Inferior parietal cortex (tissue), 1 donor: ENCODE results near the gene MBTPS1.
A peak's percentile ranks its signal among the peaks of the same experiment; 100 is the strongest.
"Not testable (repeated sequence)": the region's sequence is repeated elsewhere in the genome, so short reads cannot be mapped to it uniquely, and the experiment has no call there.

Experiments
- DNase-seq: peaks from one replicate; pipeline ENCODE4 v3.0.0-alpha.2; 2016; ENCODE audit errors: extremely low spot score

Gene MBTPS1

DNA sequence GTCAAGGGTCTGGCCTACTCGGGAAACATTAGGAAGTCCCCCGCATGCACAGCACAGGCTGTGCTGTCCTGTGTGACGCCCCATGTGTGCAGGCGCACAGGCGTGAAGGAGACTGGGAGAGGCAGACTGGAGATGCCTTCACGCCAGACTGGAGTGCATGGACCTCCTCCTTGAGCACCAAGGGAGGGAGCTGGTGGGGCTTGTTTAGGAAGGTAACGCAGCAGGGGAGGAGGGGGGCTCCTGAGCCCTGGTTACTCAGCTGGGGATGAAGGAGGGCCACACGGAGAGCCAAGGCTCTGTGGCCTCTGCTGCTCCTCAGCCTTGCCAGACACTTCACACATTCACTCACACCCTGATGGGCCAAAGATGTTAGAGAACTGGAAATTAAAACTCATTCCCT is 20.5 kb upstream of the MBTPS1 start:
- no peak for DNase-seq

DNA sequence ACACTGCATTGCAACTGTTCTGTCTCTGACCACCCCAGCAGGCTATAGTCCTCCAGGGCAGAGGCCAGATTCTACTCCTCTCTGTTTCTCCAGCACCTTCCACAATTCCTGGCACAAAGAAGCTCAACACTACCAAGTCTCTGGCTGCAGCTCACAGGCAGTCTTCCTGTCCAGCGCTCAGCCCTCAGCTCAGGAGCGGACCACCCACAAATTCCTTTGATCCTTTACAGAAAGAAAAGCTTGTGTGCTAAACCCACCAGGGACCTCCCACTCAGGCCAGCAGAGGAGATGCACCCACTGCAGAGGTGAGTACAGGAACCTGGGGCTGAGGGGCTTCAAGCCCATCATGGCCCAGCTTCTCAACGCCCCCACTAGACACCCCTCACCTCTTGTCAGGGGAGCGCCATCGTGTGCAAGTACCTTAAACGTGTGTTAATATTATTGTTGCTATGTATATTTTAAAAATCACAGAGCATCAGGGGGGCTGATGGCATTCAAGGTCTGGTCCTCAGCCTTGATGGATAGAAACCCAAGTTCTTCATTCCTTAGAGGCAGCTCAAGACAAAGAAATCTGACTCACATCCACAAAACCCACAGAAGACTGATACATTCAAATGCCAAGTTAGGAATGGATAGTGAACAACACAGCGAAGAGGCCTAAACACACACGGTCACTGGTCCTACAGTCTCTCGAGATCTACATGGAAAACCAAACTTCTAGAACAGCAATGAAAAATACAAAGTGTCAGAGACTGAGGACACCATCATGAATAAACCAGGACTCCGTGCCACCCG is 19.8 kb upstream of the MBTPS1 start:
- no peak for DNase-seq

DNA sequence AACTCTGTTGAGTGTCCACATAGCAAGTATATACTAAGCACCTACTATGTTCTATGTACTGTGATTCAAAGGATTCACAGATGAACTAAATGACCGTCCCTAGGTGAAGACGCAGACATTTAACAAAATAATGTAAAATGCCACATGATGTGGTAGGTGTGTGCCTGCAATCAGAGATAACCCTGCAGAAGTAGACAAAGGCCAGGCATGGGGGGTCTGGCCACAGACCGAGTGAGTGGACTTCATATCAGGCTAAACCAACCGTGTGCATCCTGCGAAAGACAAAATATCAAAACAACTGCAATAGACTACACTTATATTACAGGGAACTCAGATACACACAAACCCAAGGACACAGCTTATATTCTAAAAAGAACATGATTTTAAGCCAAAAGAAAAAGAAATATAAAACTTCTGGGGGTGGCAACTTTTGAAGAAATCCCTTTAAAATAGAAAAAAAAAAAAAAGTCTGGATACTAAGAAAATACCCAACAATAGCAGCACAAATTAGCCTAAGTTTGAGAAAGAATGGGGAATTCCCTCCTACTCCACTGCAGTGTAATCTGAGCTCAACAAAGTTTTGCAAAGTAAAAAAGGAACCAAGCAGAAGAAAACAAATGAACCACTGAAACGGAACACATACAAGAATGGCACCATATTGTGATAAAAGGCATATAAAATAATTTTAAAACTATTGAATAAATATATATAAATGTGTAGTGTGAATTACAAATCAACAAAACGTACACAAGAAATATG is 16.0 kb upstream of the MBTPS1 start:
- DNase-seq = no peak

DNA sequence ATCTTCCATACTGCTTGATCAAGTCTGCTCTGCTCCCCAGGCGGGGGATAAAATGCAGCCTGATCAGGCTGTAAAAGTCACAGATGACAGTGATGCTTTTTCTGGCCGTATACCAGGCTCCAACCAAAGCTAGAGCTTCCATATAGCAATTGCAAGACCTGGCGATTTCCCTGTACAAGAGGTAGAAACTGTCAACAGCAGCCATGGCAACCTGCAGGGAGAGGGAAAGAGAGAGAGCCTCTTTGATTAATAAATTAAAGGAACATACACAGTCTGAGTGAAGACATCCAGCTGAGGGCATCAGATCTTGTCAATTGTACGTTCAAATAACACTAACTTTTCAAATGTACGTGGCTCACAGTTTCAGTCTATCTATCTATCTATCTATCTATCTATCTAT is 14.4 kb upstream of the MBTPS1 start:
- no peak for DNase-seq

DNA sequence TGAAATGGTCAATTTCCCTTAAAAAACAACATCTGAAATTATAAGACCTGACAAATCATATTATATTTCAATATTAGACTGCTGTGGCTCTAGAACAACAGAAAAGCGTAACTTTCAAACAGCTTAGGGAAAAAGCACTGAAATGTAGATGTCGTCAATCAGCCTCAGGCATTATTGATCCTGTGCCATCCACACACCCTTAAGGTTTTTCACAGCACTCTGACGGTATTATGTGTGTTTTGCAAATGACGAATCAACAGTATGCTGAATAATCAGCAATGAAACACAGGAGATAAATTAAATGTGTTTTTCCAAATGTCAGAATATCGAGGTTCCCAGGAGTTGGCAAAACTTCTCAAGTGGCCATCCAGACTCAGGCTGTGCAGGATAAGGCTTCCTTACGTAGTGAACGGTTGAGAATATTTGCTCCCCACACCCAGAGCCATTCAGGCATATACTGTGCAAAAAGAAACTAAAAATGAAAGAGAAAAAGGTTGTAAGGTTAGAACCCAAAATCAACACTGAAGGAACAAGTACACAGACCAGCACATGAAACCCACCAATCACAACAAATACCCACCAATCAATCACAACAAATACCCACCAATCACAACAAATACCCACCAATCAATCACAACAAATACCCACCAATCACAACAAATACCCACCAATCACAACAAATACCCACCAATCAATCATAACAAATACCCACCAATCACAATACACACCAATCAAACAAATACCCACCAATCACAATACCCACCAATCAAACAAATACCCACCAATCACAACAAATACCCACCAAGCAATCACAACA is 7.7 kb upstream of the MBTPS1 start:
- DNase-seq = no peak

DNA sequence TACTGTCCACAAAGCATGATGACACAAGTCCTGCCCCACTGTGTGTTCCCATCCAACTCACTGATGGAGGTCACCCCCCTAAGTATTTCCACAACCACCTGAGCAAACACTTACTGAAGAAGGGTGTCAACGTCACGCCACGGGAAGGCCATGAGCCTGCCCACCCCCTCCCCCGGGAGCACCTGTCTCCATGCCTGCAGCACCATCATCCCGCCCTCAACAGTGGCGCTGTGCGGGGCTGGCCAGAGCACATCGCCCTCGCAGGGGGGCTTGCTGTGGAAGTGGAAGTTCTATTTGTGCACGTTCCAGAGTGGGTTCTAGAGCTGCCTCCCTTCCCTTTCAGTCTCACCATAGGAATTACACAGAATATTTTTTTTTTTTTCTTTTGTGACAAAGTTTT is 4.3 kb upstream of the MBTPS1 start:
- DNase-seq = no peak

DNA sequence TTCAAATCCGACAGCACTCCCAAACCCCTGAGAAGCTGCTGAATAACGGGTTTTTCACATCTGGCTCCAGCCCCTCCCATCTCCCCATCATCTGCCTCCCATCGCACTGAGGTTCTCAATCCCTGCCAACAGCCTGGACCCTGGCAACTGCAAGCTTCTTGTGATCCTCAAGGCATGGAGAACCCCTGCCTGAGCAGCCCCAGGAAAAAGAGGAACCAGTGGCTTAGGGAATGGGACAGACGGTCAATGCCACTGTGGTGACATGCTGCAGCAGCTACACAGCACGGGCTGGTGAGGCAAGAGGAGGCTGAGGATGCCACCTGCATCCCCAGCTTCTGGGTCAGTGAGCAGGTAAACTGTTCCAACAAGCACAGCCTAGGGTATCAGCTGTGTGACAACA is 3.3 kb upstream of the MBTPS1 start:
- DNase-seq = no peak

DNA sequence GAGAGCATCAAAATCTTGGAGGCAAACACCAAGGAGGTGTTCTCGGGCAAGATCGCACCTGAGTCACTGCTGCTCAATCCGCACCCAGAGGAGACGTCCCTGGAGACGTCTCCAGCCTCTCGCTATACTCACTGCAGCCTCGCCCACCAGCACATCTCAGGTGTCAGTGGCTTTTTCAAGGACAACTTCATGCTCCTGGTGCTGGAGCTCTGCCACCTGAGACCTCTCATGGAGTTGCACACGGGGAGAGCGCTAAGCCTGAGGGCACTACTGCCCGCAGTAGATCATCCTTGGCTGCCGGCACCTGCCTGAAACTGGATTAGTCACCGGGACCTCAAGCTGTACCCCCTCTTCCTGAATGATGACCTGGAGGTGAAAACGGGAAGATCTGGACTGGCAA is 2.6 kb upstream of the MBTPS1 start:
- no peak for DNase-seq

DNA sequence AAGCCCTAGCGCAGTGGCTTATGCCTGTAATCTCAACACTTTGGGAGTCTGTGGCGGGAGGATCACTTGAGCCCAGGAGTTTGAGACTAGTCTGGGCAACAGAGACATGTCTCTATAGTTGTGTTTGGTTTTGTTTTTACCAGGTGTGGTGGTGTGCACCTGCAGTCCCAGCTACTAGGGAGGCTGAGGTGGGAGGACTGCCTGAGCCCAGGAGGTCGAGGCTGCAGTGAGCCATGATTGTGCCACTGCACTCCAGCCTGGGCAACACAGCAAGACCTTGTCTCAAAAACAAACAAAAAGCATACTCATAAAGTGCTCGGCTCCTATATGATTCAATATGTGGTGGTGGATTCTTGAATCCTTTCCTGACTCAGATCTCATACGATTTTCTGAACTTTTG is 1.6 kb upstream of the MBTPS1 start:
- DNase-seq = not testable (repeated sequence)

DNA sequence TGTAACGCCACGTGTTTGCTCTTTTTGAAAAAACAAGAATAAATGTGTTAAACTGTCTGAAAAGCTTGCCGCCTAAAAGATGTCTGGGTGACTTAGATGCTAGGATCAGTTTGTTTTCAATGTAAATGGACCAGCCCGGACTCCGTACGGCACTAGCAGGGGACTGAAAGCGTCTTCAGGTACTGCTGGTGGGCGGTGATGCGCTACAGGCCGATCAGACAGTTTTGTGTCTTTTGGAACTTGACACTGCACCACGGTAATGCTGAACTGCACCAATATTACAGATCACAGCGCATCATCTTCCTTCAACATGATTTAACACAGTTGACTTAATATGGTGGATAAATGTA is 727 bp upstream of the MBTPS1 start:
- DNase-seq = peak; percentile 60

DNA sequence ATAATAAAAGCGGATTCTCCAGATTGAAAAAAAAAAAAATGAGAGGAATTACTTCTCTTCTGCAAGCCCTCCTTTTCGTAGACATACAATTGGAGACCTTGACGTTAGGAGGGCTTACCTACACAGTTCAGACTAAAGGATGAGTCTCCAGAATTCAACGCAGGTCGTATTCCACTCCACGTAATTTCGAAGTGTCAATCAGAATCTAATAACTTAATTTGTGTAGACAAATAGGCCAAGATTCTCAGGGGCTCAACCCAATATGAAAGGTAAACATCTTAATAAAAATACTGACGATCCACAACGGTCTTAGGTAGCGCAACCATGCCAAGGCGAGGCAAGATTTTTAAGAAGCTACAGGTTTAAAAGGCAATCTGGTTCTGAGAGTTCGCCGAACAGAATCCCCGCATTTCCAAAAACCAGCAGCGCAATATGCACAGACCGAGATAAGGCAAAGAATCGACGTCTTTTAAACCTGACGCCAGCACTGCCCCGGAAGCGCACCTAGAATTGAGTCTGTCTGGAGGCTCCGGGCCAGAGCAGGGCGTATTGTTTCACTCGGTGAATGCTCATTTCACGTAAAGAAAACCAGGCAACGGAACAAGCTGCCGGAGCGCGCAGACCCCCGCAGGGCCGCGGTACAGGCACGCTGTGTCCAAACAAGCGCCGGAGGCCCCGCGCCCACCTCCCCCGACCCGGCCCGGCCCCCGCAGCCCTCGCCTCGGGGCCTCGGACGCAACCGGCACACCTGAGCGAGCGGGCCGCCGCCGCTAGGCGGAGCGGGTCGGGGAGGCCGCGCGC is 623 bp downstream of the MBTPS1 start:
- DNase-seq = peak; percentile 59

DNA sequence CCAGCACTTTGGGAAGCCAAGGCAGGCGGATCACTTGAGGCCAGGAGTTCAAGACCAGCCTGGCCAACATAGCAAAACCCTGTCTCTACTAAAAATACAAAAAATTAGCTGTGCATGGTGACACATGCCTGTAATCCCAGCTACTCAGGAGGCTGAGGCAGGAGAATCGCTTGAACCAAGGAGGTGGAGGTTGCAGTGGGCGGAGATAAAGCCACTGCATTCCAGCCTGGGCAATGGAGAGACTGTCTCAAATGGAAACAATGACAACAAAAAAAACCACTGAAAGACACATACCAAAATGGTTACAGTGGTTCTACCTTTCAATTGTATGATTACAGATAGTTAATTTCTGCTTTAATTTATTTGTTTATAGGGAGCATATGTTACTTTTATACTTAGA is 4.8 kb downstream of the MBTPS1 start:
- not testable (repeated sequence) for DNase-seq

DNA sequence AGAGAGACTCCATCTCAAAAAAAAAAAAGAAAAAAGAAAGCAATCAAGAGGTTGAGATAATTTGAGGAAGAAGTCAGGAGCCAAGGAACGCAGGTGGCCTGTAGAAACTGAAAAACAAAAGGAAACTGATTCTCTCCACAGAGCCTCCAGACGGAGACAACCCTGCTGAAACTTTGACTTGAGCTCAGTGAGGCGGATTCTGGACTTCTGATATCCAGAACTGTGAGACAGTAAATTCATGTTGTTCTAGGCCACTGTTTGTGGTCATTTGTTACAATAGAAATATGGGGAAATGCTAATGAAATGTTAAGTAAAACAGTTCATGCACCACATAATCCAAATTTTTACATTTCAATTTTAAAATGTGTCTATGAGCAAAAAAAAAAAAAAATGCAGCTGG is 5.2 kb downstream of the MBTPS1 start:
- no peak for DNase-seq

DNA sequence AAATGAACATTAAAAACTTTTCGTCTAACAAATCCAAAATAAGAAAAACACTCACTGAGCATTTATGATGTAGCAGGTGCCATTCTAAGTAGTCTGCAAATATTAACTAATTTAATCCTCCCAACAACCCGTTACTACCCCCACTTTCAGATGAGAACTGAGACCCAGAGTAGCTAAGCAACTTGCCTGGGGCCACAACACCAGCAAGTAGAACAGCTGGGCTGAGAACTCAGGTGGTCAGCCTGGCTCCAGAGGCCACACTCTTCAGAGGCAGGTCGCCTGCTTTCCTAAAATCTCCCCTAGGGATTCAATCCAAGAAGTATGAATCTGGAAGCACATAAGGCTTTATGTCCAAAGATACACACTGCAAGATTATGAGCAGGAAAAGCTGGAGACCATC is 6.2 kb downstream of the MBTPS1 start:
- no peak for DNase-seq

DNA sequence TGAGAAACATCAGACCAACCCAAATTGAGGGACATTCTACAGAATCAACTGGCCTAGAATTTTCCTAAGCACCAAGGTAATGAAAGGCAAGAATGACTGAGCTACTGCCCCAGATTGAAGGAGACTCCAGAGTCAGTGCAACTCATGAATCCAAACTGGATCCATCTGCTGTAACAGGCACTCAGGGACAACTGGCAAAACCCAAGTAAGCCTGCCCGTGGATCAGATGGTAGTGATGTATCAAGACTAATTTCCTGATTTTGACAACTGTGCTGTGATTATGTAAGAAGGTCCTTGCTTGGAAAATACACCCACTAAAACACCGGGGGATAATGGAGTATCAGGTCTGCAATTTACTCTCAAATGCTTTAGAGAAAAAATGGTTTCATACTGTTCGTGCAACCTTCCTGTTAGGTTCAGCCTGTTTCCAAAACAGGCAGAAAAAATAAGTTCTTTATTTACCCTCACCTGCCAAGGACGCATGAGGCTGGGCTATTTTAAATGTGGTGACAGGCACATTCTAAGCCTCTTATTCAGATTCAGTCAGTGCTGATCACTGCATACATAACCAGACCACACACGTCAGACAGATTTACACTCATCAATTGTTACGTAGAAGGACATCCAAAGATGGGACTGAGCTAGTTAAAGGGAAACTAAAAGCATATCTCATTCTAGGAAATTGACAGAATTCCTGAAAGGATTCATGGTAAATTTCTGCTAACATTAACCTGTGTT is 7.0 kb downstream of the MBTPS1 start:
- no peak for DNase-seq

DNA sequence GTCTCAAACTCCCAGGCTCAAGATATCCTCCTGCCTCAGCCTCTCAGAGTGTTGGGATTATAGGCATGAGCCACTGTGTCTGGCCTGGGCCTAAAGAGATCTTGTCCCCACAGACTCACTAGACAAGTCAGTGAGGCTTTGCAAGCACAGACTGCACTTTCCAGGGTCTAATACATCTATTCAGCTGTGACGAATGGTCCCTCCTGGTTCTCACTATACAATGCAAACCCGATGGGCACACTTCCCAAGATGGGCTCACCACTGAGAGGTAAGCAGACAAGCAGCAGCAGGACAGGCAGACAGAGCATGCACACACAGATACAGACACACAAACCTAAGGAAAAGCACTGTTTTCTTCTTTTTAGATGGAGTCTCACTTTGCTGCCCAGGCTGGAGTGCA is 8.8 kb downstream of the MBTPS1 start:
- no peak for DNase-seq

DNA sequence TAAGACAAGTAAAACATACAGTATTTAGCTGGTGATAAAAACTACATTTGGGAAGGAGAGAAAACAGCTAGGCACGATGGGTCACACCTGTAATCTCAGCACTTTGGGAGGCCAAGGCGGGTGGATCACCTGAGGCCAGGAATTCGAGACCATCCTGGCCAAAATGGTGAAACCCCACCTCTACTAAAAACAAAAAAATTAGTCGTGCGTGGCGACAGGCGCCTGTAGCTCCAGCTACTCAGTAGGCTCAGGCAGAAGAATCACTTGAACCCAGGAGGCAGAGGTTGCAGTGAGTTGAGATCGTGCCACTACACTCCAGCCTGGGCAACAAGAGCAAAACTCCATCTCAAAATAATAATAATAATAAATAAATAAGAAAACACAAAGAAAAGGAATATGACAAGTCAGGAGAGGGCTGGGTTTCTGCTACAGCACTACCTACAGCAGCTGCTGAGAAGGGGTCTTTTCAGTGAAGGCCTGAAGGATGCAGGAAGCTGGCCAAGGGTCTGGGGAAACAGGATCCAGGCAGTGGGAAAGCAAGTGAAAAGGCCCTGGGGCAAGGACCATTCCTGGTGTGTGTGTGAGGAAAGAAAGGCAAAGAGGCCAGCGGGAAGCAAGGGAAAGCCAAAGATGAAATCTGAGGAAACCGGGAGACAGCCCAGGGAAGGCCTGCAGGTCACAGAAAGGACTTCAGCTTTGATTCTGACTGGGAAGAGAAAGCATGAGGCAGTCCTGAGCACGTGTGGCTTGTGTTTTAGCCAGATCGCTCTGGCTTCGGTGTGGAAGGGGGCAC is 10.6 kb downstream of the MBTPS1 start:
- no peak for DNase-seq

DNA sequence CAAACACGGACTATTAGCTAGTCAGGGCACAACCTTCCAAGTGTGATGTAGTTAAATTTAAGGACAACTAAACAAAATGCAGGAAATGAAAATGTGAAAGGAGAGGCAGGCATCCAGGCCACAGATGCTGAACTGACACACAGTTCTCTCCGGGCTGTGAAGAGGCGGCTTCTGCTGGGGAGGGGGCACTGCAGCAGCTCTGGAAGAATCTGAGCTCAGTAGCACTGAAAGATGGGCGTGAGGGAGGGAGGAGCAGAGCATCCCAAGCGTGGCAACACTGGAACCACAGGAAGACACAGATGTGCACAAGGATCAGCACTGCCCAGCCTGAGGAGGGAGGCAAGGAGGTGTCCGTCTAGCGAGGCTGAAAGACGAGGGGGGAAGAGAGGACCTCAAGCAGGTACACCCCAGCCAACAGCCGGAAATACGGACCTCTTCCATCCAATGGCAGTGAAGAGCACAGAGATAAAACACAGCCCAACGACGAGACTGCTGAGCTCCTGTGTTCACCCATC is 11.4 kb downstream of the MBTPS1 start:
- no peak for DNase-seq

DNA sequence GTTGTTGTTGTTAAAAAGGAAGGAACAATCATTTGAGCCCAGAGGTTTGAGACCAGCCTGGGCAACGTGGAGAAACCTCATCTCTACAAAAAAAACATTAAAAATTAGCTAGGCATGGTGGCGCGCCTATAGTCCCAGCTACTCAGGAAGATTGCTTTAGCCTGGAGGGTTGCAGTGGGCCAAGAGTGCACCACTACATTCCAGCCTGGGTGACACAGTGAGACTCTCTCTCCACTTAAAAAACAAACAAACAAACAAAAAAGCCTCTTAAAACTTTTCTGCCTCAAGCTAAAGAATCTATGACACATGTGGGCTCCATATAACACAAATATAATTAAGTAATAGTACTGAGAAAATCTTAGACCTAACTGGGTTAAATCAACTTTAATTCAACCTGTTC is 12.5 kb downstream of the MBTPS1 start:
- DNase-seq = no peak

DNA sequence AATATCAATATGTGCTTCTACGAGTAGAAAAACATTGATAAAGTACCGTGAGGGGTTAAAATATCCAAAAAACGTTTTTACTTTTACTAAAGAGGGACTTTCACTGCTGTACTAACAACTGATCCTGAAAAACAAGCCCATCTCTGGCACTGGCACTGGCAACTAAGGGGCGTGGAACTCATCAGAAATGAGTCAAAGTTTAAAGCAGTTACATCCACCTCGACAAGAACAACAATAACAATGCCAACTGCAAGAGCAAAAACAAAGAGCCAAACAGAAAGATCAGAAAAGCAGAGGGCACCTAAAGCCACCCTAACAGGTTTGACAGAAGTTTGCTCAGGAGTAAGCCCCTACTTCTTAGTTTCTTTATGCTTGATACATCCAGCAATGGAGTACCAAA is 13.1 kb downstream of the MBTPS1 start:
- DNase-seq = no peak
